ENCODE measurements around the gene DDX10. TPM values are rescaled to one million over a fixed set of nuclear protein-coding genes. Genes with fewer than 3 reads are reported as not detected.

Gene DDX10
- total and polyA plus RNA-seq, 7 donors: 12.0 to 41.0 (median 18.2) TPM

DNA sequence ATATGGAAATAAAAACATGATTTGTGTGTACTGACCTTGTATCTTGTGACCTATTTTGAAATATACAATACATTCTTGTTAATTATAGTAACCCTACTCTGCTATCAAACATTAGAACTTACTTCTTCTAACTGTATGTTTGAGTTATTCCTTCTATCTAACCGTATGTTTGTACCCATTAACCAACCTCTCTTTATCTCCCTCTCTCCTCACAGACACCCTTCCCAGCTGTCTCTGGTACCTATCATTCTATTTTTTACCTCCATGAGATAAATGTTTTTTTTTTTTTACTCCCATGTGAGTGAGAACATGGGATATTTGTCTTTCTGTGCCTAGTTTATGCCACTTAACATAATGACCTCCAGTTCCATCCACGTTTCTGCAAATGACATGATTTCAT is 128.7 kb downstream of the DDX10 start:
- Histone ChIP-seq H3K36me3 (no peaks in the 10 kb centered on the region), H3K9me3 (no peaks in the 10 kb centered on the region), H3K4me1 (no peaks in the 10 kb centered on the region), H3K4me3 (no peak overlapping the region), H3K27me3 (no peaks in the 10 kb centered on the region), H3K27ac (no peak overlapping the region)
- 57 to 70% methylated on average over 2 of the region's 2 CpGs for WGBS, 2 donors
- intact Hi-C loops (cut with DNase I): no loop called here
- TF ChIP-seq POLR2AphosphoS5 (IDR thresholded peaks at IDR 0.05) (no peak), EP300 (IDR thresholded peaks at IDR 0.05) (no peak), POLR2A (IDR thresholded peaks at IDR 0.05) (no peak)
- TF ChIP-seq, protein P1, sequence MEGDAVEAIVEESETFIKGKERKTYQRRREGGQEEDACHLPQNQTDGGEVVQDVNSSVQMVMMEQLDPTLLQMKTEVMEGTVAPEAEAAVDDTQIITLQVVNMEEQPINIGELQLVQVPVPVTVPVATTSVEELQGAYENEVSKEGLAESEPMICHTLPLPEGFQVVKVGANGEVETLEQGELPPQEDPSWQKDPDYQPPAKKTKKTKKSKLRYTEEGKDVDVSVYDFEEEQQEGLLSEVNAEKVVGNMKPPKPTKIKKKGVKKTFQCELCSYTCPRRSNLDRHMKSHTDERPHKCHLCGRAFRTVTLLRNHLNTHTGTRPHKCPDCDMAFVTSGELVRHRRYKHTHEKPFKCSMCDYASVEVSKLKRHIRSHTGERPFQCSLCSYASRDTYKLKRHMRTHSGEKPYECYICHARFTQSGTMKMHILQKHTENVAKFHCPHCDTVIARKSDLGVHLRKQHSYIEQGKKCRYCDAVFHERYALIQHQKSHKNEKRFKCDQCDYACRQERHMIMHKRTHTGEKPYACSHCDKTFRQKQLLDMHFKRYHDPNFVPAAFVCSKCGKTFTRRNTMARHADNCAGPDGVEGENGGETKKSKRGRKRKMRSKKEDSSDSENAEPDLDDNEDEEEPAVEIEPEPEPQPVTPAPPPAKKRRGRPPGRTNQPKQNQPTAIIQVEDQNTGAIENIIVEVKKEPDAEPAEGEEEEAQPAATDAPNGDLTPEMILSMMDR (IDR thresholded peaks at IDR 0.05): no peak
- DNase-seq: no peak

DNA sequence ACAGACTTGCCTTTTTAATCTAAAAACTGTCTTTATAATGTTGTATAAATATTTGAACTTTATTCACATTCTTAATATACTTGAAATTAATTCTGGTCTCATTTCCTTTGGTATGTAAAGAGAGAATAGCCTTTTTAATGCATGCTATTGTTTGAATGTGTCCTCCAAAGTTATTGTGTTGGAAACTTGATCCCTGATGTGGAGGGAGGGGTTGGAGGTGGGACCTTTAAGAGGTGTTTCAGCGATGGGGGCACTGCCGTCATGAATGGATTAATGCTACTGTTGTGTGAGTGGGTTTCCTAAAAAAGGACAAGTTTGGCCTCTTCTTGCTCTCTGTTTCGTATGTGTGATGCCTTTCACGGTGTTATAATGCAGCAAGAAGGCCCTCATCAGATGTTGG is 131.7 kb downstream of the DDX10 start:
- no peak for DNase-seq
- H3K27me3 ChIP-seq: no peaks in the 10 kb centered on the region
- 91 to 96% methylated on average over 4 of the region's 4 CpGs for WGBS, 2 donors
- no peaks in the 10 kb centered on the region for H3K9me3 ChIP-seq
- H3K4me3 ChIP-seq: no peak overlapping the region
- intact Hi-C loops (cut with DNase I): no loop called here
- H3K36me3 ChIP-seq: no peaks in the 10 kb centered on the region
- H3K4me1 ChIP-seq: no peaks in the 10 kb centered on the region
- no peak overlapping the region for H3K27ac ChIP-seq
- TF ChIP-seq POLR2AphosphoS5 (IDR thresholded peaks at IDR 0.05) (no peak), EP300 (IDR thresholded peaks at IDR 0.05) (no peak), POLR2A (IDR thresholded peaks at IDR 0.05) (no peak)
- TF ChIP-seq, protein P1 (IDR thresholded peaks at IDR 0.05): no peak

DNA sequence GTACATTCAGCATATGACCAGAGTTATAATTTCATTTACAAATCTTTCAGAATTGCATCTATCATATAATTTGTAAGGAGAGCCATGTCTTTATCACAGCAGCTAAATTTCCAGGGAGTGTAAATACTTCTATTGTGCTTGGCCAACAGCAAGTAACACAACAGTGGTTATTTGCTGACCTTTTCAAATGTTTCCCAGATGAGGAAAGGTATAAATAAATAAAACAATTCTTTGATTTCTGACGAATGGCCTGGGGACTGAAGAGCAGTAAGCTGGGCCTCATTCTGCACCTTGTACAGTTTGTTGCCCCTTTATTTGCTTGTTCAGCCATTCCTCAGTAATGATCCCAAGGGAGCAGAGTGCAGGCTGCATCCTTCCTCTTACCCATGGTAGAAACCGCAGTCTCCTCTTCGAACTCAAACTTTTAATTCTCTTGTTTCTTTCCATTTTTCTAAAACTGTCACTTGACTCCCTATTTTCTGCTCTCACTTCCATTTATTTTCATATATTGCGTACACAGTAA is 132.8 kb downstream of the DDX10 start:
- no peak for DNase-seq
- TF ChIP-seq EP300 (IDR thresholded peaks at IDR 0.05): no peak
- TF ChIP-seq POLR2AphosphoS5 (IDR thresholded peaks at IDR 0.05): no peak
- TF ChIP-seq, protein P1 (IDR thresholded peaks at IDR 0.05): no peak
- no peak for TF ChIP-seq POLR2A (IDR thresholded peaks at IDR 0.05)
- WGBS, 2 donors: 78 to 89% methylated on average over 4 of the region's 4 CpGs
- Histone ChIP-seq H3K27ac (no peak overlapping the region), H3K36me3 (no peaks in the 10 kb centered on the region), H3K9me3 (no peaks in the 10 kb centered on the region), H3K27me3 (no peaks in the 10 kb centered on the region), H3K4me1 (no peaks in the 10 kb centered on the region), H3K4me3 (no peak overlapping the region)
- intact Hi-C loops (cut with DNase I): no loop called here

DNA sequence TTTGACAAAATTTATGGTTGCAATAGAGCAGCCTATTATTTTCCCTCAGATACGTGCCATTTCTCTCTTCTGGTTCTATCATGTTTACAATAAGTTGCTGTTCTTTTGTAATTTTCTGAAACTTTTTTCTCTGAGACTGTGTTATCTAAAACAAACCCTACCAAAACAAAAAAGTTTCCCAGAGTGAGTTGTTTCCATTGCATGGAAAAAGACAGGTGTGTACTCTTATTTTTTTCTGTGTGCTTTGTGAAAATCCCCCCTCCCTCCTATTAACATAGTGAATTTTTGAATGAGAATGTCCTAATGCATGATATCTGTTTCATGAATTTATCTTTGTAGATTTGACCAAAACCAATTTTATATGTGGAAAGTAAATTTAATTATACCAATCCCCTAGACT is 137.6 kb downstream of the DDX10 start:
- H3K9me3 ChIP-seq: no peaks in the 10 kb centered on the region
- intact Hi-C loops (cut with DNase I): no loop called here
- WGBS, 2 donors: 93 to 96% methylated on average over 1 of the region's 1 CpG
- no peak for TF ChIP-seq EP300 (IDR thresholded peaks at IDR 0.05)
- TF ChIP-seq, protein P1 (IDR thresholded peaks at IDR 0.05): no peak
- TF ChIP-seq POLR2AphosphoS5 (IDR thresholded peaks at IDR 0.05): no peak
- no peak for TF ChIP-seq POLR2A (IDR thresholded peaks at IDR 0.05)
- H3K4me3 ChIP-seq: no peak overlapping the region
- no peaks in the 10 kb centered on the region for H3K36me3 ChIP-seq
- H3K27me3 ChIP-seq: no peaks in the 10 kb centered on the region
- no peak overlapping the region for H3K27ac ChIP-seq
- DNase-seq: no peak
- H3K4me1 ChIP-seq: no peaks in the 10 kb centered on the region

DNA sequence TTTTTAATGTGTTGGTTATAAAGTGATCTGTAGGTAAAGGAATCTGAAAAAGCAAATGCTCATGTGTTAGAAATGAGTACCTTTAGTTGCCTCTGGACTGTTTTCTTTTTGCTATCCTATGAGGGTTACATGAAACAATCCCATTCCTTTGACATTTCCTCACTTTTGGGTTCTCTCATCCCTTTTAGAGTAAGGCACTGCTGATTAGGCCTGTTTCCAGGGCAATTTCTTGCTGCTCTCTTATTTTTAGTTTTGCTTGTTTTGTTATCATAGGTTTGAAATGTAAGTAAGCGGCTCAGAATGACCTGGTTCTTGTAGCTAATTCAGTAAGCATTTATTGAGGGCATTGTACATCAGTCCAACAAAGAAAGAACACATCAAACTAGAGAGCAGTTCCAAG is 138.9 kb downstream of the DDX10 start:
- intact Hi-C loops (cut with DNase I): no loop called here
- Histone ChIP-seq H3K9me3 (no peaks in the 10 kb centered on the region), H3K27ac (no peak overlapping the region), H3K4me3 (no peak overlapping the region), H3K27me3 (no peaks in the 10 kb centered on the region), H3K4me1 (no peaks in the 10 kb centered on the region), H3K36me3 (no peaks in the 10 kb centered on the region)
- no peak for DNase-seq
- 95 to 96% methylated on average over 1 of the region's 1 CpG for WGBS, 2 donors
- TF ChIP-seq POLR2A (IDR thresholded peaks at IDR 0.05): no peak
- no peak for TF ChIP-seq POLR2AphosphoS5 (IDR thresholded peaks at IDR 0.05)
- TF ChIP-seq, protein P1 (IDR thresholded peaks at IDR 0.05): no peak
- TF ChIP-seq EP300 (IDR thresholded peaks at IDR 0.05): no peak
